HG03565 (cell line): ENCODE results near the gene RACGAP1.
A peak's percentile ranks its signal among the peaks of the same experiment; 100 is the strongest.

Source experiments
- ATAC-seq: cut with Tn5 transposase; IDR thresholded peaks from one replicate; pipeline ENCODE4 v1.9.1; 2021; ENCODE audit warnings: mild to moderate bottlenecking, moderate library complexity; ENCODE audit not compliant: unreplicated experiment

Gene RACGAP1

DNA sequence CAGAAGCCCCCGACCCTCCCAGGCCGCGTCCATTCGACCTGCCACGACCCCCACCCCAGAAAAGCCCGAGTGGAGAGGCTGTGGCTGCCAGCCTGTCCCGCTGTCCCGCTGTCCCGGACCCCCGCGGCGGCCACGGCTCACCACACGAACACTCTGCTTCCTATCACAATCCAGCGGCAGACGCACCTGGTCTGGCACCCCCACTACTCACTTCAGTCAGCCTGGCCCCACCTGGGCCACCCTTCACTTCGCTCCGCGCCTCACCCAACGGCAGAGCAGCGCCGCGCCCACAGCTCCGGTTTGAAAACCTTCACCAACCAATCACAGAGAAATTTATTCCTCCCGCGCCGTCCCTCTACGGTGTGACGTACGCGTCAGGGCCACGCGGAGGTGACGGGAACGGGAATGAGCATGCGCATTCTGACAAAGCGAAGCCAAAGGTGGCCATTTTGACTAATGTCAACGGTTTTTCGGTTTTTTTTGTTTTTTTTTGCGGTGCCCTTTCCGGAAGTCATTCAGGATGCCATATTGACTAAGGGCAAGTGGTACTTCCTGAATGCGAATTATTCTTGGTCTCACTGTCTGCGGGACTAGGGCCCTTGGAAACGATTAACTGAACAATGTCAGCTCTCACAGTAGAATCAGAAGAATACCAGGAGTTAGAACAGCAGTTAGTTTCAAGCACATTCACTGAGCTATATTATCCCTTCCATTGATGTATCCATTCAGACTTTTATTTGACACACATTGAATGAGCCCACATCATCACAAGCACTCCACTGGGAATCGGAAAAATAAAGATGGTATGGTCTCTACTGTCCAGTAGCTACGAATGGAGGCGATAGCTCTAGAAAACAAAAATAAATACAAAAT, at the start of gene RACGAP1:
Gene RACGAP1 (minus strand): TSS at position 308 of the 873 bp plus-strand sequence. CDS start 8,779 bp downstream, outside the sequence.
- peak; percentile 94 for ATAC-seq

GRCh38 chr12:50073712-50074111, 48.4 kb upstream of the RACGAP1 start:
- ATAC-seq: no peak

DNA sequence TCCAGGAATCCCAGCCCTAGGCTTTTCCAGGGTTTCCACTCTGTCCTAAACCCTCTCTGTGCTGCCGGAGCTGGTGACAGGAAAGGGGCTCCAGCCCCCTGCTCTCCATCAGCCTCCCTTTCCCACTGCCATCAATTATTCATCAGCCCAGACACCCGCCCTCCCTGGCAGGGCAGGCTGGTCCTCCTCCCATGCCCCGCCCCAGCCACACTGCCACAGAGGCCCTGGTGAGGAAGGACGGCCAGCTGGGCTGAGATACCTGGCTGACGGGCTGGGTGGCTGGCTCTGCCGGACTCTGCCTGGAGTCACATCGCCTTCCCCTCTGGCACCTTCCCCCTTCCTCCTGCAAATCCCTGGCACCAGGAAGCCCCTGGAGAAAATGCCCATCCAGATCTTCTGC, 47.9 kb upstream of the RACGAP1 start:
- no peak for ATAC-seq

GRCh38 chr12:50072198-50072907, 47.1 kb upstream of the RACGAP1 start:
- ATAC-seq: no peak

DNA sequence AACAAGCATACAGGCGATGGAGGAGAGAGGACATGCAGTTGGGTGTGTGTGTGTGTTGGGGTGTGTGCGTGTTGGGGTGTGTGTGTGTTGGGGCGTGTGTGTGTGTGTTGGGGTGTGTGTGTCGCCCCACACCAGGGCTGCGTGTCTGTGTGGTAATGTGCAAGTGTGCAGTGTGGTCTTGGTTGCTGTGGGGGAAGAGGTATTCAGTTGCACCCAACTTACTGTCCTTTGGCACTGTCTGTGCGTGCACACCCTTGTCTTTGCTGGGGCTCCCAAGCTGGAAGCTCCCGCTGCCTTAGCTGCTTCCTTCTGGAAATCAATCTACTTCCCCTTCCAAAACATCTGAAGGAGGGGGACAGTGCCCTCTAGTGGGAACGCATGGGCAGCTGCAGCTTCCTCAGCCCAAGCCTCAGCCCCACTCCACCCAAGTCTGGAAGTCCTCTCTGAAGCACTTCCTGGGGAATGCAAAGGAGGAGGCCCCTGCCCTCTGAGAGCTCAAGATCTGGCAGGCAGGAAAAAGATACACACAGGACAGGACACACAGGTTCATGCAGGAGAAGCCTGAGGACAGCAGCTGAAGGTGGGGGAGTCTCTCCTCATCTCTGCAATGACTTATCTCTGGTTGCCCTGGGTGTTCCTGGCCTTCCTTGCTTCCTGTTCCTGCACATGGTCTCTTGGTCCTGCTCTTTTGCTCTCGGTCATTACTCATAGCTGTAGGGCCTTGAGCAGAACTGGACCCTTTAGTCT, 45.2 kb upstream of the RACGAP1 start:
- ATAC-seq: no peak

DNA sequence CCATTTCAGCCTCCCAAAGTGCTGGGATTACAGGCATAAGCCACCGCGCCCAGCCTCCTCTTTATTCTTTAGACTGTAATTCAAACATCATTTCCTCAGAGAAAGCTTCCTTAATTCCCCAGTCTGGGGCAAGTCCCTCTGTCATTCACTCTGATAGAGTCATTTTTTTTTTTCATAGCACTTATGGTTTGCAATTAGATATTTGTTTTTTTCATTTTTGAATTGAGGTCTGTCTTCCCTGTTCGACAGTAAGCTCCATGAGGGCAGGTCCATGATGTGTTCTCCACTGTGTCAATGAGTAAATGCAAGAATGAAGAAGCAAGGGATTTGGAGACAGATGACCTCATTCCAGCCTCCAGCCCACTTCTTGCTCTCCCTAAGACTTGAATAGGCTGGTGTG, 44.2 kb upstream of the RACGAP1 start:
- ATAC-seq: no peak

- ATAC-seq: no peak
These were observed 43.8 kb upstream of the RACGAP1 start for GRCh38 chr12:50069069-50069468.

DNA sequence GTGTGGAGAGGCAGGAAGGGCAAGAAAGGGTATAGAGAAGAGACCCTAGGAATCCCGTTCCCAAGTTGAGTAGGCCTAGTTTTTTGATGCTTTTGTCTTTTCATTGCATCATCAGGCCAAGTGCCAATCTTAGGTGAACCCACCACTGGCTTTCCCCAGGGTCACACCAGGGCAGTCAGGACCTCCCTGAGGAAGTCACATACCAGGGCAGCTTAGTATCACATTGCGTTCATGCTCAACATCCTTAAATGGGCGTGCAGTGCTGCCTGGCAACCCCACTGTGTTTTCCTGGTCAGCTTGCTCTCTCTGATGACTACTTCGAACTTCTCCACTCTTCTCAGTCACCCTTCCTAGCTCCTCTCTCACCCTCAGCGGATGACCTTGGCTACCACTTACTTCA, 41.1 kb upstream of the RACGAP1 start:
- ATAC-seq: no peak

GRCh38 chr12:50065726-50066310, 40.5 kb upstream of the RACGAP1 start:
- ATAC-seq: no peak

DNA sequence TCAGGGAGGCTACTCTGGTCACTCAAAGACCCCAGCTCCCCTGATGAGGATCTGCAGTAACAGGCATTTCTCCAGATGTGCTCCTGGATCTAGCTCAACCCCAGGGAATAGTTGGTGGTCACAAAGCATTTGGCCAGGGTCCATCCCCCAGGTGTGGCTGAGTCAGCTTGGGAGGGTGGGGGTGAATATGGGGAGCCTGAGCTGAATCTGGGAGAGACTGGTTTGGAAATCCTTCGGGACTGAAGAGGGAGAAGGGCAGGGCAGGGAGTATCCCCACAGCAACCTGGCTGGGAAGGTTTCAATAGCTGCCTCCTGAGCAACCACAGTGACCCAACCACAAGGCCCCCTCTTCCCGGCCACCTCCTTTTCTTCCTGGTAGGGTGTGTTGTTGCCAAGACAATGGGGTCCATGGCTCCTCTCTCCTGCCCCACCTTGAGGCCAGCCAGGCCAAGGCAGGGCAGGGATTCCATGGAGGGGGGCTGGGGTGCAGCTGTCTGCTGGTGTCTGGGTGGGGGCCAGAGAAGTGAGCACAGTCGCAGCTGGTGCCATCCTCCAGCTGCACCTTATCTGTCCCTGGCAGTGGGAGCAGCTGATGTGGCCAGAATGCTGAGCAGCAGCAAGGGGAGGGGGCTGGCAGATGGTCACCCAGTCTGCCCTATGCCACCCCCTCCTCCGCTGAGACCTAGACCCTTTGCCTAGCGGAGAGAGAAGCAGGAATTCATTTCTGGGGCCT, 37.6 kb upstream of the RACGAP1 start:
- ATAC-seq: no peak

DNA sequence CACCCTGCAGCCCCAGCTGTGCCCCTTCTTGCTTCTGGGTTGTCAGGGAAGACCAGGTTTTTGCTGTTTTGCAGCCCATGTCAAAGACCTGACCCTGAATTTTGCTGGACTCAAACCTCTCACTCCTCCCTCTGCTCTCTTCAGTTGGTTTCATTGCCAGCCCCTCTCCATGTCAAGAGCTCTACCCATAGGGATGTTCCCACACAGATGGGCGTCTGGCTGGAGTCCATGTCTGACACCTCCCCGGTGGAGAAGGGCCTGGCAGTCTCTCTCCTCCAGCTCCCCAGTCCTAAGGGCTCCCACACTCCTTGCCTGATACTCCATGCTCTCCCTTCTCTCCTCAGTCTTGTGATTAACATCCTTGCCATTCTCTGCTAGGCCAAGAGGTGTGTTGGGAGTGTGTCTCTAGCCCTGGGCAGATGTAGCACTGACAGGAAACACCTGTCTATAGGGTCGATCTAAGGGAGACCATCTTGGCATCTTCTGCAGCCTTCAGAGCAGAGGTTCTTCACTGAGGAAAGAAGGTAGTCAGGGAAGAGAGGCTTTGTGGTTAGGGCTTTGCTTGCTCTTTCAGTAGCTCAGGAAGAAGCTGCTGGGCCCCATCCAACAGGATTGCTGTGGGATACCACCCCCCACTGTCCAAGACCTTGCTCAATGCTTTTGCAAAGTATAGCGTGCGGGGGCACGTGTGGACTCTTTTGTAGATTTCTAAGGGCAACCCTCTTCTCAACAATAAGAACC, 36.8 kb upstream of the RACGAP1 start:
- no peak for ATAC-seq

DNA sequence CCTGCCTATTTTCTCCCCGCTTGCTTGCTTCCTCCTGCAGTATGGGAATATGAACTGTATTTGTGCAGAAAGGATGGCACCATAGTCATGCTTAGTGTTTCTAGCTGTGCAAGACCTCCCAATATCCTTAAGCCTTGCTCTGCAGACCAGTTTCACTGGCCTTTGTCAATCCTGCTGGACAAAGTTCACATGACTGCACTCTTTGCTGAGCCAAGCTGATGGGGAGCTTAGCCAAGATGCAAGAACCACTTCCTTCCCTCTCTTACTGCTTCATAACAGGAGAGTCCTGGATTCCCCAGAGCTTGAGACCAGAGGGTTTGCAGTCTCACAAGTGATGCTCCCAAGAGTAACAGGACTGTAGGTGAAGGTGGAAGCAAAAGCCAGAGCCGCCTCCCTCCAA, 35.9 kb upstream of the RACGAP1 start:
- no peak for ATAC-seq

DNA sequence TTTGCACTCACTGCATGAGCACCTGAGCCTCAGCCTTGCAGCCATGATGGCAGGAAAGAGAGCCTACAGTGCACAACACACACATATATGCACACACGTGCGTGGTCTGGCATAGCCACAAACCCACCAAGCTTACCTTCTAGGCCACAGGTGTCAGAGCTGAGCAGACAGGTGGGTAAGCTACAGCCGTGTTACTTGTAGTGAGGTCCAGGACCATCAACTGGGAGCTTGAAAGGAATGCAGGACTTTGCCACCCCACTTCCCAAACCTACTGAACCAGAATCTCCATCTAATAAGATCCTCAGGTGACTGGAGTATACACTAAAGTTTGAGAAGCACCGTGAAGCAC, 34.8 kb upstream of the RACGAP1 start:
- no peak for ATAC-seq

GRCh38 chr12:50059440-50060119, 34.3 kb upstream of the RACGAP1 start:
- ATAC-seq: no peak

DNA sequence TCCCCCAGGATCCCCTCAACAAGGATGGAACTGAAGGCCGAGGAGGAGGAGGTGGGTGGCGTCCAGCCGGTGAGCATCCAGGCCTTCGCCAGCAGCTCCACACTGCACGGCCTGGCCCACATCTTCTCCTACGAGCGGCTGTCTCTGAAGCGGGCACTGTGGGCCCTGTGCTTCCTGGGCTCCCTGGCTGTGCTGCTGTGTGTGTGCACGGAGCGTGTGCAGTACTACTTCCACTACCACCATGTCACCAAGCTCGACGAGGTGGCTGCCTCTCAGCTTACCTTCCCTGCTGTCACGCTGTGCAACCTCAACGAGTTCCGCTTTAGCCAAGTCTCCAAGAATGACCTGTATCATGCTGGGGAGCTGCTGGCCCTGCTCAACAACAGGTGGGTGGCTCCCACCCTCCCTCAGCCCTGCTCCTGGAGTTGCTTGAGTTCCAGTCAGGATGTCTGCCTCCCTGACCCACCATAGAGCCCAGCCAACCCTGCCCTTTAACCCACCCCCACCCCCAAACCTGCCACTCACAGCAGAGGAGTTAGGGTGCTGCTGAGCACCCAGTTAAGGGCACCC, 33.5 kb upstream of the RACGAP1 start:
- no peak for ATAC-seq

- ATAC-seq: no peak
These were observed 32.8 kb upstream of the RACGAP1 start for GRCh38 chr12:50057896-50058670.

DNA sequence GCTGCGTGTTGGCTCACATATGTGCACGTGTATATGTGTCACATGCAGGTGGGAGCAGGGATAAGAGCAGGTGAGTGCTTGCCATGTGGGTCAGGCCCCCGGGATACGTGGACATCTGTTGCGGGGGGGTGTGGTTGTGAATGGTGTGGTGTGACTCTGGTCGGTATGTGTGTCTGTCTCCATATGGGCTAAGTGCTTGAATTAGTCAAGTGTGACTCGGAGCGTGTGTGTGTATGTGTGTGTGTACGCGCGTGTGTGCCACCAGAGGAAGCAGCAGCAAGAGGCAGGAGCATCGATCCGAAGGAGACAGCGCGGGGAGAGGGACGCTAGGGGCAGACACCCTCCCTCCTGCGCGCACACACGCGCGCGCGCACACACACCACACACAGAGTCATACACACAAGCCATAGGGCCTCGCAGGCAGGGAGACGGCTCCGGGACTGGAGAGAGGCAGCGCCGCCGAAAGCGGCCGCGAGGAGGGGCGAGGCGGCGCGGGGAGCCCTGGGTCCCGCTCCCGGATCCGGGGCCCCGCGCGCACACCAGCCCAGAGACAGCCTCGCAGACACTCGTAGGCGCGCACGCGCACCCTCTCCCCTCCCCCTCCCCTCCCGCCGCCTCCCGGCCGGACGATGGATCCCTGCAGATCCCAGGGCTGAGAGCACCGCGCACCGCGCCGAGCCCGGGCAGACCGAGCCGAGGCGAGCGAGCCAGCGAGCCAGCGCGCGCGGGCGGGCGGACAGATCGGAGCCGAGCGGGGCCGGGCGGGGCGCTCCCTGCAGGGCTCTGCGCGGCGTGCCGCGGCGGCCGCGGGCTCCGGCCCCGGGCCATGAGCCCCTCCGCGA, 31.9 kb upstream of the RACGAP1 start, which contains the start of gene ASIC1:
Gene ASIC1 (plus strand): TSS at position 597 of the 842 bp plus-strand sequence. CDS start 1,171 bp downstream, outside the sequence.
- no peak for ATAC-seq
